ENCODE measurements around the gene OSBPL8.

The OSBPL8 gene

GRCh38 chr12:76555231-76555767 lies 4.3 kb downstream of the OSBPL8 start:
- no peak for DNase-seq

- DNase-seq, result no peak
Observed at GRCh38 chr12:76554405-76555230, 5.0 kb downstream of the OSBPL8 start.

GRCh38 chr12:76552343-76552938 lies 7.1 kb downstream of the OSBPL8 start:
- DNase-seq, result no peak

GRCh38 chr12:76551482-76551888 lies 8.1 kb downstream of the OSBPL8 start:
- no peak for DNase-seq

GRCh38 chr12:76549131-76549530 lies 10.4 kb downstream of the OSBPL8 start:
- DNase-seq, result no peak

- DNase-seq, result no peak
Observed at GRCh38 chr12:76548222-76548837, 11.2 kb downstream of the OSBPL8 start.

- no peak for DNase-seq
Observed at GRCh38 chr12:76547526-76547925, 12.0 kb downstream of the OSBPL8 start.

- DNase-seq, result no peak
Observed at GRCh38 chr12:76546889-76547288, 12.7 kb downstream of the OSBPL8 start.

GRCh38 chr12:76545486-76545885 lies 14.1 kb downstream of the OSBPL8 start:
- no peak for DNase-seq

GRCh38 chr12:76544601-76545261 lies 14.8 kb downstream of the OSBPL8 start:
- DNase-seq, result no peak

GRCh38 chr12:76543813-76544347 lies 15.7 kb downstream of the OSBPL8 start:
- DNase-seq, result no peak

GRCh38 chr12:76542908-76543307 lies 16.7 kb downstream of the OSBPL8 start:
- DNase-seq, result no peak

GRCh38 chr12:76539727-76540126 lies 19.8 kb downstream of the OSBPL8 start:
- no peak for DNase-seq

GRCh38 chr12:76537923-76538322 lies 21.6 kb downstream of the OSBPL8 start:
- DNase-seq, result no peak

- no peak for DNase-seq
Observed at GRCh38 chr12:76536546-76536945, 23.0 kb downstream of the OSBPL8 start.

GRCh38 chr12:76535170-76535569 lies 24.4 kb downstream of the OSBPL8 start:
- DNase-seq, result no peak

GRCh38 chr12:76533331-76533730 lies 26.2 kb downstream of the OSBPL8 start:
- no peak for DNase-seq

GRCh38 chr12:76532520-76532919 lies 27.1 kb downstream of the OSBPL8 start:
- no peak for DNase-seq

GRCh38 chr12:76531056-76531455 lies 28.5 kb downstream of the OSBPL8 start:
- DNase-seq, result no peak

- no peak for DNase-seq
Observed at GRCh38 chr12:76530516-76530915, 29.1 kb downstream of the OSBPL8 start.

GRCh38 chr12:76529226-76529918 lies 30.2 kb downstream of the OSBPL8 start:
- no peak for DNase-seq

- no peak for DNase-seq
Observed at GRCh38 chr12:76523408-76523807, 36.2 kb downstream of the OSBPL8 start.

All from NCI-H774 (cell line).